ENCODE data around the gene SCLY. TPM values are rescaled to one million over a fixed set of nuclear protein-coding genes. Genes with fewer than 3 reads are reported as not detected.

SCLY gene
- total RNA-seq, 2 donors from 2014 or later = 10.2 to 36.9 TPM

GRCh38 chr2:238077292-238077691 lies 16.5 kb downstream of the SCLY start:
- TF ChIP-seq, protein P1, sequence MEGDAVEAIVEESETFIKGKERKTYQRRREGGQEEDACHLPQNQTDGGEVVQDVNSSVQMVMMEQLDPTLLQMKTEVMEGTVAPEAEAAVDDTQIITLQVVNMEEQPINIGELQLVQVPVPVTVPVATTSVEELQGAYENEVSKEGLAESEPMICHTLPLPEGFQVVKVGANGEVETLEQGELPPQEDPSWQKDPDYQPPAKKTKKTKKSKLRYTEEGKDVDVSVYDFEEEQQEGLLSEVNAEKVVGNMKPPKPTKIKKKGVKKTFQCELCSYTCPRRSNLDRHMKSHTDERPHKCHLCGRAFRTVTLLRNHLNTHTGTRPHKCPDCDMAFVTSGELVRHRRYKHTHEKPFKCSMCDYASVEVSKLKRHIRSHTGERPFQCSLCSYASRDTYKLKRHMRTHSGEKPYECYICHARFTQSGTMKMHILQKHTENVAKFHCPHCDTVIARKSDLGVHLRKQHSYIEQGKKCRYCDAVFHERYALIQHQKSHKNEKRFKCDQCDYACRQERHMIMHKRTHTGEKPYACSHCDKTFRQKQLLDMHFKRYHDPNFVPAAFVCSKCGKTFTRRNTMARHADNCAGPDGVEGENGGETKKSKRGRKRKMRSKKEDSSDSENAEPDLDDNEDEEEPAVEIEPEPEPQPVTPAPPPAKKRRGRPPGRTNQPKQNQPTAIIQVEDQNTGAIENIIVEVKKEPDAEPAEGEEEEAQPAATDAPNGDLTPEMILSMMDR (IDR thresholded peaks at IDR 0.05) = no peak
- DNase-seq = no peak
- H3K9ac ChIP-seq (ENCODE audit: low read depth in 2 of 2, low read length in 2 of 2) = no peak overlapping the region
- no peak overlapping the region for H3K4me3 ChIP-seq
- intact Hi-C loops (cut with DNase I) = no loop called here
- H3K27ac ChIP-seq = no peak overlapping the region
- H3K9me3 ChIP-seq = no peaks in the 10 kb centered on the region
- no peaks in the 10 kb centered on the region for H3K4me1 ChIP-seq
- no peaks in the 10 kb centered on the region for H3K36me3 ChIP-seq
- no peaks in the 10 kb centered on the region for H3K27me3 ChIP-seq

GRCh38 chr2:238079874-238080327 lies 19.1 kb downstream of the SCLY start:
- DNase-seq = no peak
- no peaks in the 10 kb centered on the region for H3K9me3 ChIP-seq
- no peaks in the 10 kb centered on the region for H3K27me3 ChIP-seq
- no peak overlapping the region for H3K9ac ChIP-seq (ENCODE audit: low read depth in 2 of 2, low read length in 2 of 2)
- intact Hi-C loops (cut with DNase I) = no loop called here
- H3K4me1 ChIP-seq = no peaks in the 10 kb centered on the region
- TF ChIP-seq, protein P1 (IDR thresholded peaks at IDR 0.05) = no peak
- H3K36me3 ChIP-seq = no peaks in the 10 kb centered on the region
- no peak overlapping the region for H3K27ac ChIP-seq
- H3K4me3 ChIP-seq = no peak overlapping the region

DNA sequence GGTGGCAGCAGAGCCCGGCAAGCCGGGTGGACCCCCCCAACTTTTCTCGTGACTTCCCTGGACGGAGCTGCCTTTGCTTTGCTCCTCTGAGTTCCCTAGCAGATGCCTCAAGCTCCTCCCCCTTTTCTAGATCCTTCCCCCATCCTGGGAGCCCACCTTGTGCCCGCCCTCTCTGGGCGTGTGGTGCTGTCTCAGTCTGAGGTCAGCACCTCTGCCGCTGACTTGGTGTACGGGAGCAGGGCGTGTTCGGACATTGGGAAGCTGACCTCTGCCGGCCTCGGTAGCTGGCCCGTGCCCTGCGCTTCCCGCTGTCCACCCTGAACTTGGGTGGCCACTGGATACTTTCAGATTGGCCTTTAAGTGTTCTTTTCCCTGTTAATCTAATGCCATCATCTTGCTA lies 19.7 kb downstream of the SCLY start:
- intact Hi-C loops (cut with DNase I) = no loop called here
- Histone ChIP-seq H3K27me3 (no peaks in the 10 kb centered on the region), H3K4me1 (no peaks in the 10 kb centered on the region), H3K9ac (ENCODE audit: low read depth in 2 of 2, low read length in 2 of 2) (no peak overlapping the region), H3K27ac (no peak overlapping the region), H3K4me3 (no peak overlapping the region), H3K9me3 (no peaks in the 10 kb centered on the region), H3K36me3 (no peaks in the 10 kb centered on the region)
- no peak for DNase-seq
- TF ChIP-seq, protein P1 (IDR thresholded peaks at IDR 0.05) = no peak

- no peaks in the 10 kb centered on the region for H3K4me1 ChIP-seq
- no peaks in the 10 kb centered on the region for H3K9me3 ChIP-seq
- DNase-seq = no peak
- H3K4me3 ChIP-seq = no peak overlapping the region
- H3K36me3 ChIP-seq = no peaks in the 10 kb centered on the region
- no peaks in the 10 kb centered on the region for H3K27me3 ChIP-seq
- no peak overlapping the region for H3K27ac ChIP-seq
- intact Hi-C loops (cut with DNase I) = no loop called here
- H3K9ac ChIP-seq (ENCODE audit: low read depth in 2 of 2, low read length in 2 of 2) = no peak overlapping the region
- TF ChIP-seq, protein P1 (IDR thresholded peaks at IDR 0.05) = no peak
Observed at GRCh38 chr2:238081150-238081549, 20.3 kb downstream of the SCLY start.

DNA sequence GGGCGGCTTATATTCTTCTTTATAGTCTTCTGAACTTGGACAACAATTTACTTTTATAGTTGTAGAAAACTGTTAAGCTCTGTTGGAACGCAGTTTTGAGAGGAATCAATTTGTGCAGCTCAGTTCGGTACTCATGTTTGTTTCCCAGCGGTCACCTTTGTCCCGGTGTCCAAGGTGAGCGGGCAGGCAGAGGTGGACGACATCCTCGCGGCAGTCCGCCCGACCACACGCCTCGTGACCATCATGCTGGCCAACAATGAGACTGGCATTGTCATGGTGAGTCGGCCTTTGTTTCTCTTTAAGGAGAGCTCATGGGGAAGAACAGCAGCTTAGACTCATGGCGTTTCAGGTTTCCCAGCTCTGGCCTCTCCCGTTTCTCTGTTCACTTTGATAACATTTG lies 20.8 kb downstream of the SCLY start:
- H3K4me1 ChIP-seq = no peaks in the 10 kb centered on the region
- H3K9ac ChIP-seq (ENCODE audit: low read depth in 2 of 2, low read length in 2 of 2) = no peak overlapping the region
- no peaks in the 10 kb centered on the region for H3K27me3 ChIP-seq
- intact Hi-C loops (cut with DNase I) = no loop called here
- H3K4me3 ChIP-seq = no peak overlapping the region
- H3K27ac ChIP-seq = no peak overlapping the region
- no peaks in the 10 kb centered on the region for H3K36me3 ChIP-seq
- no peaks in the 10 kb centered on the region for H3K9me3 ChIP-seq
- no peak for DNase-seq
- TF ChIP-seq, protein P1 (IDR thresholded peaks at IDR 0.05) = no peak

GRCh38 chr2:238082151-238082550 lies 21.4 kb downstream of the SCLY start:
- no peaks in the 10 kb centered on the region for H3K36me3 ChIP-seq
- no peaks in the 10 kb centered on the region for H3K27me3 ChIP-seq
- no peaks in the 10 kb centered on the region for H3K4me1 ChIP-seq
- no peak for DNase-seq
- intact Hi-C loops (cut with DNase I) = no loop called here
- no peaks in the 10 kb centered on the region for H3K9me3 ChIP-seq
- no peak overlapping the region for H3K27ac ChIP-seq
- H3K9ac ChIP-seq (ENCODE audit: low read depth in 2 of 2, low read length in 2 of 2) = no peak overlapping the region
- TF ChIP-seq, protein P1 (IDR thresholded peaks at IDR 0.05) = no peak
- no peak overlapping the region for H3K4me3 ChIP-seq
